Measurements from ENCODE around the gene DUSP22. TPM values are rescaled to one million over a fixed set of nuclear protein-coding genes. Genes with fewer than 3 reads are reported as not detected.

The DUSP22 gene
- total RNA-seq, 1 experiment from 2014 or later, result 16.0 TPM

GRCh38 chr6:293193-294174, 1.2 kb downstream of the DUSP22 start:
- ChIA-PET POLR2A (ENCODE audit: low non-redundant PET) (no interaction called here), CTCF (no interaction called here)
- peak overlapping the region; percentile 61 for H3K4me3 ChIP-seq (ENCODE audit: low read depth, low read length, poor library complexity, severe bottlenecking)
- H3K27ac ChIP-seq (ENCODE audit: low read depth, low read length, poor library complexity, severe bottlenecking), result no peak overlapping the region
- intact Hi-C loops (cut with micrococcal nuclease; ENCODE audit: unreplicated experiment), result no loop called here
- H3K27me3 ChIP-seq (replicated peaks; ENCODE audit: insufficient read depth, low read depth, low read length, poor library complexity), result no peaks in the 10 kb centered on the region
- TSS peak; percentile 64 for BruUV-seq (replicated peaks)
- no peak for TF ChIP-seq CTCF (conservative IDR thresholded peaks at IDR 0.05; ENCODE audit: low read depth, low read length)
- no peak for TF ChIP-seq EZH2 (IDR thresholded peaks at IDR 0.05; ENCODE audit: borderline replicate concordance, low read depth, low read length, poor library complexity, severe bottlenecking)
- H3K9me3 ChIP-seq (ENCODE audit: low read depth, low read length, poor library complexity, severe bottlenecking), result no peaks in the 10 kb centered on the region
- DNase-seq (ENCODE audit: low spot score), result no peak
- no peaks in the 10 kb centered on the region for H3K4me1 ChIP-seq (ENCODE audit: insufficient read depth, low read length, poor library complexity, severe bottlenecking)
- no peaks in the 10 kb centered on the region for H3K36me3 ChIP-seq (ENCODE audit: insufficient read depth, low read length, poor library complexity, severe bottlenecking)

DNA sequence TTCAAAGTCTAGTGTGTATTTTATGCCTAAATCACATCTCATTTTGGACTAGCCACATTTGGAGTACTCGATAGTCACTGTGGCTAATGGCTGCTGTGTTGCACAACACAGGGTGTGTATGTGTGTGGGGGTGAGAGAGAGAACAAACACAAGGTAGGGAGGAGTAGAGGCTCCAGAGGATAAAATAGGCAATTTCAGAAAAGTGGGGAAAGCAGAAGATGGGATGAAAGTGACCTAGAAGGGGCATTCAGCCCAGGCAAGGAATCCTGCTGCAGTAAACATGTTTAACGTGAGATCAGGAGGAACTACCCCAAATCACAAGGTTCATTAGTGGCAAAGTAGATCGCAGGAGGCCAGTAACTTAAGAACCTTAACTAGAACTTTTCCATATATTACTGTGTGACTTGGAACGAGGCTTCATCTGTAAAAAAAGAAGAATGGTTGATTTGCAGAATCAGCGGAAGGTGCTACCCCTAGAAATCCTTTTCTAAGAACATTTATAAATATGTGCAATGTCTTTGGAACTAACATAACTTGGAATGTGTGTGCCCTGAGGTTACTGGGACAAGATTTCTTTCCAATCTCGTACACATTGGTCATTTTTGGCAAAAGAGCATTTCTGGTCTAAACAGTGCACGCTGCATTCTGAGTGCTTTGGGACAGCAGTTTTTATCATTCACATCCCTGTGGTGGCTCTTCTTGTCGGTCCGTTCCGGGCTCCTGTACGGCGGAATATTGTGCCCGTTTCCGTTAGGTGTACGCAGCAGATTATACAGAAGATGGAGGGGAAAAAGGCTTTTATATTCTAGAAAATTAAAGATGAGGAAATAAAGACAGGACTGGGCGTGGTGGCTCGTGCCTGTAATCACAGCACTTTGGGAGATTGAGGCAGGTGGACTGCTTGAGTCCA, 2.6 kb downstream of the DUSP22 start:
- H3K4me3 ChIP-seq (ENCODE audit: low read depth, low read length, poor library complexity, severe bottlenecking), result no peak overlapping the region
- ChIA-PET POLR2A (ENCODE audit: low non-redundant PET) (no interaction called here), CTCF (no interaction called here)
- no peak for DNase-seq (ENCODE audit: low spot score)
- no peak for TF ChIP-seq CTCF (conservative IDR thresholded peaks at IDR 0.05; ENCODE audit: low read depth, low read length)
- no peak for TF ChIP-seq EZH2 (IDR thresholded peaks at IDR 0.05; ENCODE audit: borderline replicate concordance, low read depth, low read length, poor library complexity, severe bottlenecking)
- no peak overlapping the region for H3K27ac ChIP-seq (ENCODE audit: low read depth, low read length, poor library complexity, severe bottlenecking)
- no peaks in the 10 kb centered on the region for H3K4me1 ChIP-seq (ENCODE audit: insufficient read depth, low read length, poor library complexity, severe bottlenecking)
- H3K9me3 ChIP-seq (ENCODE audit: low read depth, low read length, poor library complexity, severe bottlenecking), result no peaks in the 10 kb centered on the region
- no peaks in the 10 kb centered on the region for H3K36me3 ChIP-seq (ENCODE audit: insufficient read depth, low read length, poor library complexity, severe bottlenecking)
- intact Hi-C loops (cut with micrococcal nuclease; ENCODE audit: unreplicated experiment), result no loop called here
- no peaks in the 10 kb centered on the region for H3K27me3 ChIP-seq (replicated peaks; ENCODE audit: insufficient read depth, low read depth, low read length, poor library complexity)
- BruUV-seq (replicated peaks), result no TSS peak
